HL-60/S4 treated with retinoic acid at 250 ng/mL for 4 days and 3 days (cell line): ENCODE results near the gene GASK1A.

Experiments used
- in situ Hi-C: fragments of 300-500 bp; cut with MboI; formaldehyde crosslinking; loops from 2 replicates; pipeline ENCODE4 v1.7.0; 2022; ENCODE audit warnings: low sequenced_read_pairs

Gene GASK1A

DNA sequence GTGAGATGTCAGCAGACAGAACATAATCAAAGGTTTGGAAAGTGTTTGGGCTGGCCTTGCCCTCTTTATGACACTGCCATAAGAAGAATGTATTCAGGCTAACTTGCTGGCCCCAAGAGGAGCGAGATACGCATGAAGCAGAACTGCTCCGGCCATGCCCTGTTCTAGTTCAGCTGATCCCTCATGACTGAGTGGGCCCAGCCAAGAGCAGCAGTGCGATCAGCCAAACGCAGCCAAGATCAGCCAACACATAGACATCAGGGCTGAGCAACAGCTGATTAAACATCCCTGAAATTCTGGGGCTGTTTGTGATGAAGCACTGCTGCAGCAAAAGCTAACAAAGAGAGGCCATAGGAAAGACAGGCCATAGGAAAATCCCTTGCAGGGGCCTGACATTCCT lies 102.7 kb downstream of the GASK1A start:
- in situ Hi-C loops = no loop called here

GRCh38 chr3:43082457-43082856 lies 103.3 kb downstream of the GASK1A start:
- in situ Hi-C loops = no loop called here

DNA sequence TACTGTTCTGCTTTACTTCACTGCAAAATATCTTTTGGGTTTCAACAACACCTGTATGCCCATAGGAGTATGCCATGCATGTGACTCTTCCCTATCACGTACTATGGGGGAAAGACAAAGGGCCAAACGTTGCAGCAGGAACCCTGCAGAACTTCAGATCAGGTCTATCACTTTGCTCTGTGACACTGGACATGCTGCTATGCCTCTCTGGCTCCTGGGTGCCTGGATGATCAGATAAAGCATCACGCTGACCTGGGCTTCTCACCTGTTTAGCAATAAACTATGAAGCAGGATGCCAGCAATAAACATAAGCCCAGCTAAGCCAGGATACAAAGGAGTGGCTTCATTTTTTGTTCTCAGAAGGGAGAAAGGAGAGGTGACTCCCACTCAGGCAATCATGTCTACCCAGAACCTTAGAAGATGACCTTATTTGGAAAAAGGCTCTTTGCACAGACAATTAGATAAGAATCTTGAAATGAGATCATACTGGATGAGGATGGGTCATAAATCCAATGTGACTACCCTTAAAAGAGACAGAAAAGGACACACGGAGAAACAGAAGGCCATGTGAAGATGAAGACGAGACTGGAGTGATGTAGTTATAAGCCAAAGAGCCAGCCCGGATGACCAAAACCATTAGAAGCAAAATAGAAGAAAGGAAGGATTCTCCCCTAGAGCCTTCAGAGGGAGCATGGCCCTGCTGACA lies 107.5 kb downstream of the GASK1A start:
- in situ Hi-C loops = no loop called here

GRCh38 chr3:43087249-43087776 lies 108.2 kb downstream of the GASK1A start:
- in situ Hi-C loops = no loop called here

- in situ Hi-C loops = no loop called here
These were observed 110.0 kb downstream of the GASK1A start for GRCh38 chr3:43089081-43089480.

- in situ Hi-C loops = no loop called here
These were observed 111.1 kb downstream of the GASK1A start for GRCh38 chr3:43090238-43090637.

DNA sequence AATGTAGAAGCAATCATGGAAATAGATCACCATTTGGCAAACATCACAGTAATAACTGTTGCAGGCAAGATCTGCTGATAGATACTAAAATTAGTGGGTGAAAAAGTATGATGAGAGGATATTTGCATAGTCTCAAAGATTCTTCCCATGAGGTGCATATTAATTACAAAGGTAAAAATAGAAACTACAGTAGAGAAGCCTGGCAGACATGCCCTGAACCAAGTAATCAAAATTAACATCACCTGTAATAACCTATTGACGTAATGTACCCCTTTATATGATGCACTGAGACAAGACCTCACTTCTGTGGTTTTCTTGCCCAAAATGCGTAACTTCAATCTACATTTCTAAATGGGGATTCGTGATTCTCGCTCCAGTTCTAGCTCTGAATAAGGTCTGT lies 112.4 kb downstream of the GASK1A start:
- in situ Hi-C loops = no loop called here

DNA sequence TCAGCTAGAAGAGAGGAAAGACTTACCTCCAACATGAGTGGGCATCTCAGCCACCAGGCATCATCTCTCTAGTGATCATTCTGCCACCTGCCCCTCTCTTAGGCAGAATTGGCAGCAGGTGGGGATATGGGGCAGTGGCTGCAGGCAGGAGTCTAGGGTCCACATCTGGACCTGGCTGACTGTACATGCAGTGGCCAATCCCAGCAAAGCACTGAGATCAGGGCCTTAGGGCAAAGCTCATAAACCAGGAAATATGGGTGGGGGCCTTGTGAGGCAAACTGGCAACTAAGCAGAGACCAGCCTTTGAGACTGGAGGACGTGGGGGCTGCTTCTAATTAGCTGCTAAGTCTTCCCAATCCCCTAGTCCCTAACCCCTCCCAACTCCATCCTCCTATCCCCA lies 113.9 kb downstream of the GASK1A start:
- in situ Hi-C loops = no loop called here

DNA sequence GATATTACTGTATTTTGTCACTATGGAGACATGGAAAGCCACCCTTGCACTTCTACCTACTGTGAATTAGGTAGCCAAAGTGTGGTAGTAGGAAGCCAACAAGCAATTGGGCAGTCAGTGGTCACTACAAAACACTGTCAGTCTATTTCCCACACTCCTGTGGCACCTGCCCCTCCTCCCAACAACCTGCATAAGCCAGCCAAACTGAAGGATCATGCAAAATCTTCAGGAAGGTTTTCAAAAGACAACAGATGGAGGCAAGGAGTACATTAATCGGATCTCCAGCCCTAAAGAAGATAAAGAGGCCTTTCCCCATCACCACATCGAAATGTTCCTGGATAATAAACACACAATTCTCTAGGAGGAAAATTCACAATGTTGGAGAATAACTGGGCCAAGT lies 114.9 kb downstream of the GASK1A start:
- in situ Hi-C loops = no loop called here

- in situ Hi-C loops = no loop called here
These were observed 115.3 kb downstream of the GASK1A start for GRCh38 chr3:43094381-43094780.

GRCh38 chr3:43094851-43095250 lies 115.7 kb downstream of the GASK1A start:
- in situ Hi-C loops = no loop called here

GRCh38 chr3:43095370-43095769 lies 116.3 kb downstream of the GASK1A start:
- in situ Hi-C loops = no loop called here

DNA sequence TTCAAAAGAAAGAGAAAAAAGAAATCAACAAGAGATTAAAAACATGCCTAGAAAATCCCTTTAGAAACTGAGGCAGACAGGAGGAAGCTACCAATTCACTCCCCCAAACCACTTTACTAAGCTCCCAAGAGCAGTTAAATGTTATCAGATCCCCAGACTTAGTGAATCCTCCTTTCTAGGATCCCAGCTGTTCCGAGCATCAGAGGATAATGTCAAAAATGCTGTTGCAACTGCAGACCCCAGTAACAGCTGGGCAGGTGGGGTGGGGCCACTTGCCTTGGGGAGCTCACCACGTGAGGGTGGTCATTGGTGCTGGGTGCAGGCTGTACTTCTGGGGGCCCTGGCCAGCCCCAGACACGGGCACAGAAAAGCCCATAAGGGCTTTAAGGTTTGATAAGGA lies 117.7 kb downstream of the GASK1A start:
- in situ Hi-C loops = no loop called here

DNA sequence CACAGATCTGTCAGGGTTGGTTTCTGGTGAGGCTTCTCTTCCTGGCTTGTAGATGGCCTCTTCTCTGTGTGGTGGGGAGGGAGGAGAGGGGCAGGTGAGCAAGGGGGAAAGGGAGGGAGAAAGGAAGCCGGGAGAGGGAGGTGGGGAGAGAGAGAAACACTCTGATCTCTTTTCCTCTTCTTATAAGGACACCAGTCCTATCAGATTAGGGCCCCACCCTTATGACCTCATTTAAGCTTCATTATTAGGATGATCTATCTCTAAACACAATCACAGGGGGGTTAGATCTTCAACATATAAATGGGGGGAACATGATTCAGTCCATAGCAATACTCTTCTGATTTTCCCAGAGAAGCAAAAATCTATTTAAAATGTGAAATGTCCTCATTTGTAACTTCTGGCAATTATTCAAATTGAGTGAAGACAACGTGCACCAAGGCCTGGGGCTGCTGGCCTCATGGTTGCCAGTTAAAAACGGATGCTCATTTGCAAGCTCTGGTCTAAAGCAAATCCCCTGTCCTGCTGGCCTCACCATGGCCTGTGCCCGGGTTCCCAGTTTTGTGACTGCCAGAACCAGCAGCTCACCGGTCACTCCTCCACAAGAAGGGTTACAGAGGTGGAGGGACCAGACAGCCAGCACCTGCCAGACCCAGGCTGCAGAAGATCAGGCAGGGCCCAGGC lies 118.4 kb downstream of the GASK1A start:
- in situ Hi-C loops = no loop called here

DNA sequence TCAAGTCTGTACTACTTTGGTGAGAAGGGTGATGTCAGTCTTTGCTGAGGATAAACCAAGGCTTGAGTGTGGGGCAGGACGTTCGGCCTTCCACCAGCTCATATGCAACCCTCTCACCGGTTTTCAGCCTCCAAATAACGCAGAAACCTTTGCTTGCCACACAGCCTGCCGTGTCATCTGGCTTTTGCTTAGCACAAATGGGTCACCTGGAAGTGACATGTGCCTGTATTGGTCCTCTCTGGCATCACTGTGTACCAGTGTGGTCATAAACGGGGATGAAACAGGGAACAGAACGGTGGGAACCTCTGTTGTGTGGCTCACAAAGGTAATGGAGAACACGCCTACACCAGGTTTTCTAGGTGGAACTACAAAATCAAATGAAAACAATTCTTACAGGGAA lies 119.7 kb downstream of the GASK1A start:
- in situ Hi-C loops = no loop called here

- in situ Hi-C loops = no loop called here
These were observed 123.8 kb downstream of the GASK1A start for GRCh38 chr3:43102773-43103480.

DNA sequence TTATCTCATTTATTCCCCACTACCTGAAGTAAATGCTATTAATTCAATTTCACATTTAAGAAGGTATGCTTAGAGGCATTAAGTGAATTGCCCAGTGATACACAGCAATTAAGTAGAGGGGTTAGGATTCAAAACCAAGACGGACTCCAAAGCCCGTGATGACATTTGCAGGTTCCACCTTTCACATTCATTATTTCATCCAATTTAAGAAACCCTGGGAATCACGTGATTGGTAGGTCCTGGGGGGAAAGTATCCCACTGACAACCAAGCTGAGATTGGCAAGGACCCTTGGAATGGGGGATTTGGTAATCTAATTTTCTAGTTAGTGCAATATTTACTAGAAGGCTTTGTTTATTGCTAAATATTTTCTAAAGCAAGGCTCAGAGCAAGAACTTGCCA lies 124.9 kb downstream of the GASK1A start:
- in situ Hi-C loops = no loop called here

- in situ Hi-C loops = no loop called here
These were observed 125.8 kb downstream of the GASK1A start for GRCh38 chr3:43104660-43105595.

- in situ Hi-C loops = no loop called here
These were observed 126.6 kb downstream of the GASK1A start, which contains the start of gene POMGNT2 for GRCh38 chr3:43105596-43106292. Gene POMGNT2, minus strand, starts transcription at chr3:43106079. Its CDS starts 24,648 bp downstream, at chr3:43081431.

GRCh38 chr3:43106293-43106628 lies 127.2 kb downstream of the GASK1A start:
- in situ Hi-C loops = no loop called here
